Right hindlimb (tissue), 1 donor: Measurements from ENCODE around the gene MOCS1.
"Not testable (repeated sequence)": the region's sequence is repeated elsewhere in the genome, so short reads cannot be mapped to it uniquely, and the experiment has no call there.

ENCODE experiments used
- DNase-seq: peaks from one replicate; pipeline ENCODE4 v3.0.0-alpha.2; 2018

MOCS1 gene

GRCh38 chr6:39934131-39934757 is at the start of gene MOCS1:
Gene MOCS1 (minus strand): TSS chr6:39934462. CDS start chr6:39934417, 45 bp downstream.
- peak; percentile 80 for DNase-seq

DNA sequence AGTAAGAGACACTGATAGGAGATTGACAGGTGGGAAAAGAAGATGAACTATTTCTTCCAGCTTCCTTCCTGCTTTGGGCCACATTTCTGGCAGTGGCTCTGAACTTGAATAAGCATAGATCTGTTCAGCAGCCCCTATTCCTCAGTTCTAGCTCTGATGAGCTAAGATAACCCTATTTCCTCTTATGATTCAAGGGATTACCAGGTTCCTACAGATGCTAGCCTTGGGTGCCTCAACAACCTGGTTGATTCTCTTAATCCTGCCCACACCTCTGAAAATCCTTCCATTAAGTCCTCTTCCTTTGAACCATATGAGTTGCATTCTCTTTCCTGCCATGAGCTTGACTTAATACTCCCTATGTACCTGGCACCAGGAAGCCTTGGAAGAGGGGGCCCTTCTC is 49.8 kb upstream of the MOCS1 start:
- no peak for DNase-seq

GRCh38 chr6:39983193-39983592 is 48.9 kb upstream of the MOCS1 start:
- no peak for DNase-seq

GRCh38 chr6:39982720-39983119 is 48.5 kb upstream of the MOCS1 start:
- DNase-seq: no peak

DNA sequence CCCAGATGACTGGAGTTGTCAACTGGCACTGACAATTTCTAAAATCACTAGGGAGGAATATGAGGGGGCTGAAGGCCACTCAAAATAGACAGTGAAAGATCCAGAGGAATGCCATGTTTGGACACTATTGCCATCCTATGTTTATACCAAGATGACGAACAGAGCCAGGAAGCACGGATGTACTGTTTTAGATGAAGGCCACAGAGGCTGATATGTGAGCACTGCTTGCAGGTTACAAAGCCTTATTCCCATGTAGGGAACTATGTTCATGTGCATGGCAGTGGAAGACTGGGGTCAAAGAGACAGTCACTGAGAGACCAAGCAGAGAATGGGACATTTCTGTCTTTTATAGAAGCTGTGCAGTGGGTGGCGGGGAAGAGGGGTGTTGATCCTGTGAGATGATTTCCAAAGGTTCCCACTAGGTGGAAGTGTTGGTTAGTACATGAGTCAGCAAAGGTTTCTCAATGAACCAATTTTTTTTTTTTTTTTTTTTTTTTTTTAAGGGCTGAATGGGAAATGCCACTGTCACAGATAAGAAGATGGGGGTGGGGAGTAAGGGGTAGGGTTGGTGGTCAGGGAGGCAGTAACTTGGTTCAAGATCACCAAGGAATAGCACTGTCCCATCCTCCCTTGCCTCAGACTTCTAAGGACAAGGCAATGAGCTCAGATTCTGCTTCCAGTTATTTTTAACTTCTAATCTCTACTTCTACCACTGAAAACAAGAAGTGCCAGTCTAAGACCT is 46.7 kb upstream of the MOCS1 start:
- DNase-seq: peak; percentile 43

GRCh38 chr6:39979461-39980328 is 45.4 kb upstream of the MOCS1 start:
- no peak for DNase-seq

- DNase-seq: no peak
Measured at GRCh38 chr6:39978240-39978639, 44.0 kb upstream of the MOCS1 start.

DNA sequence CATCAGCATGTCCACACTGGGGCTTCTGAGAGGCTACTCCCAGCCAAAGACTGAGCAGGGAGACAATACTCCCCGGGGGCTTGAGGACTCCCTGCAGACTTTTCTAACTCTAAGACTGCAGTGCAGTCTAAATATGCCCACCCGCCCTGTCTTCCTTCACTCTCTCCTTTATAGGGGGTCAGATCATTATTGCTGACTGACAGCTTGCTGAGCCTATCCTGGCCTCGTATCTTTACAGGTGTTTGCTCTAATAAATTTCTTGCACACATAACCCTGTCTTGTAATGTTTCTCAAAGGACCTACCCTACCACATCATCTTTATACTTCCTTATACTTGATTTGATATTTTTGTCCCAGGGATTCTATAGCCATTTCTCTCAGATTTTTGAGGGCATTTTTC is 39.4 kb upstream of the MOCS1 start:
- no peak for DNase-seq

GRCh38 chr6:39972717-39973116 is 38.5 kb upstream of the MOCS1 start:
- not testable (repeated sequence) for DNase-seq

DNA sequence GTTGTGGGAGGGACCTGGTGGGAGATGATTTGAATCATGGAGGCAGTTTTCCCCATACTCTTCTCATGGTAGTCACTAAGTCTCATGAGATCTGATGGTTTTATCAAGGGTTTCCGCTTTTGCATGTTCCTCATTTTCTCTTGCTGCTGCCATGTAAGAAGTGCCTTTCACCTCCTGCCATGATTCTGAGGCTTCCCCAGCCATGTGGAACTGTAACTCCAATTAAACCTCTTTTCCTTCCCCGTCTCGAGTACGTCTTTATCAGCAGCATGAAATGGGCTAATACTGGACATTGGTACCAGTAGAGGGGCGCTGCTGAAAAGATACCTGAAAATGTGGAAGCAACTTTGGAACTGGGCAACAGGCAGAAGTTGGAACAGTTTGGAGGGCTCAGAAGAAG is 36.9 kb upstream of the MOCS1 start:
- not testable (repeated sequence) for DNase-seq

- no peak for DNase-seq
Measured at GRCh38 chr6:39965751-39966150, 31.5 kb upstream of the MOCS1 start.

GRCh38 chr6:39964530-39964929 is 30.3 kb upstream of the MOCS1 start:
- DNase-seq: no peak

GRCh38 chr6:39964094-39964493 is 29.8 kb upstream of the MOCS1 start:
- DNase-seq: no peak

DNA sequence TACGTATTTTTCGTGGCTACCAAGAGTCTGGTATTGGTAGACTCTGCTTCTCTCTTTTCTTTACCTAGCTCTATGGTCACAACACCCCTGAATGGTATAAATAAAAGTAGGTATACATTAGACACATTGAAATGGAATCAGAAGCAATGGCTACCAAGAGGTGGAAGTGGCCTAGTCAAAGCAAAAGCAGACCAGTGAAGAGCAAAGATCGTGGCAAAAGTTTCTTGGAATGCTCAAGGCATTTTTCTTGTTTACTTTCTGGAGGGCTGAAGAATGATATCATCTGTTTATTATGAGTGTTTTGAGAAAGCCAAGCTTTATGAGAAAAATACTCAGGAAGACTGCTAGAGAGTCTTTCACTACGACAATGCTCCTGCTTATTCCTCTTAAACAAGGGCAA is 28.6 kb upstream of the MOCS1 start:
- no peak for DNase-seq

DNA sequence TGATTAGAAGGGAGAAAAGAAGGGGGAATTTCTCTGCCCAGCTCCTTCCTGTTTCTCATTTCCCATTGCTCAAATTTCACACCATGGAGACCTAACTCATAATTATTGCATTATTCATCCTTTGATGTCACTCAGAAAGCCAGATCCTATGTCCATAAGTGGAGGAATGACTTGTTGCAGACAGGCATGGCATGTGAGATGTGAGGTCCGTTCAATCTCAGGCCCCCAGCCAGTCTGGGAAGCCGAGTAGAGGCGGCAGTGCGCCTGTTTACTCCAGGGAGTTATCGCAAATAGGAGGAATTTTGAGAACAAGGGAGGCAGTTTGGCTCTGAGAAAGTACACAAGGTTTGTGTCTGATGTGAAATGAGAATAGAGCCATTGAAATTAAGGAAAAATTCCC is 26.9 kb upstream of the MOCS1 start:
- no peak for DNase-seq

GRCh38 chr6:39958947-39959346 is 24.7 kb upstream of the MOCS1 start:
- no peak for DNase-seq

- no peak for DNase-seq
Measured at GRCh38 chr6:39956936-39957335, 22.7 kb upstream of the MOCS1 start.

- DNase-seq: no peak
Measured at GRCh38 chr6:39953076-39953618, 18.9 kb upstream of the MOCS1 start.

GRCh38 chr6:39952167-39952566 is 17.9 kb upstream of the MOCS1 start:
- peak; percentile 47 for DNase-seq

- no peak for DNase-seq
Measured at GRCh38 chr6:39951716-39952115, 17.5 kb upstream of the MOCS1 start.

- no peak for DNase-seq
Measured at GRCh38 chr6:39951191-39951590, 16.9 kb upstream of the MOCS1 start.

GRCh38 chr6:39950125-39950720 is 16.0 kb upstream of the MOCS1 start:
- DNase-seq: no peak

DNA sequence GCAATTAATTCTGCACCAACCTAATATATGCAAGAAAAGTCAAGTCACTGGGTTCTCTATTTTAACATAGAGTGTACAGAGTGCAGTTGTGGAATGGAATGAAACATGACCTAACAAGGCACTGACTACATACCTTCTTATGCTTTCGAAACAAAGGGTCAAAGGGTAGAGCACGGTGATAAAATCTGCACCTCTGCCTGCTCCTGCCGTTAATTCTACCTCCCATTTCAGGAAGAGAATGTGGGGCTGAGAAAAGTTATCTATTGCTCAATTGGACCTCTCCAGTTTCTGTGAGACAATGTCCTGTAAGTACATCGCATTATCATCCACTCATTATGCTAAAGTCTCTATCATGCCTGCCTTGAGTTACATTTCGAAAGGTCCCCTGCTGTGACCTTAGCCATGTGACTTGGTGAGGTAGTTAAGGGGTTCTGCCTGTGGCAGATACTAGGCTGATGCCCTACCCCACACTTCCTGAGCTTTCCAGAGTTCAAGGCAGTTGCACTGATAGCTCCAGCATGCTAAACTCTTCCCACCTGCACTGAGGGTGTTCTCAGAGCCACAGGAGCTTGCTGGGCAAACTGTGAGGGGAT is 14.0 kb upstream of the MOCS1 start:
- DNase-seq: no peak
